ENCODE measurements around the gene LRMDA.

Gene LRMDA

DNA sequence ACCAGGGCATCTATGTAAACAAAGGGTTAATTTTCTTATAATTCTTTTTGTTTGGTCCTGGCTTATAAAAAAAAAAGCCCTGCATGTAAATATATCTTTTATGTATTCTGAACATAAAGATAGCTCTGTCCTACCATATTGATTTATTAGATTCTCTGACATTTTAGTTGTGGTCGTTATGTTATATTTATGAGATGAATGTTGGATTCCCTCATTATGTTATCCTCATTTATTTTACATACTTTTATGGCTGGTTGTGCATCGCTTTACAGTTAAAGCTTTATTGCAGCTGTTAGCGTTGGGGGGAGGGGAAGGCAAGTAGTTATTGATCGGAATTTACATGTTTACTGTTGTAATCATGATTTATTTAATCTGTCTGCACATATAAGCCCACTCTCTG is 431.5 kb downstream of the LRMDA start:
- TF ChIP-seq, protein P1, sequence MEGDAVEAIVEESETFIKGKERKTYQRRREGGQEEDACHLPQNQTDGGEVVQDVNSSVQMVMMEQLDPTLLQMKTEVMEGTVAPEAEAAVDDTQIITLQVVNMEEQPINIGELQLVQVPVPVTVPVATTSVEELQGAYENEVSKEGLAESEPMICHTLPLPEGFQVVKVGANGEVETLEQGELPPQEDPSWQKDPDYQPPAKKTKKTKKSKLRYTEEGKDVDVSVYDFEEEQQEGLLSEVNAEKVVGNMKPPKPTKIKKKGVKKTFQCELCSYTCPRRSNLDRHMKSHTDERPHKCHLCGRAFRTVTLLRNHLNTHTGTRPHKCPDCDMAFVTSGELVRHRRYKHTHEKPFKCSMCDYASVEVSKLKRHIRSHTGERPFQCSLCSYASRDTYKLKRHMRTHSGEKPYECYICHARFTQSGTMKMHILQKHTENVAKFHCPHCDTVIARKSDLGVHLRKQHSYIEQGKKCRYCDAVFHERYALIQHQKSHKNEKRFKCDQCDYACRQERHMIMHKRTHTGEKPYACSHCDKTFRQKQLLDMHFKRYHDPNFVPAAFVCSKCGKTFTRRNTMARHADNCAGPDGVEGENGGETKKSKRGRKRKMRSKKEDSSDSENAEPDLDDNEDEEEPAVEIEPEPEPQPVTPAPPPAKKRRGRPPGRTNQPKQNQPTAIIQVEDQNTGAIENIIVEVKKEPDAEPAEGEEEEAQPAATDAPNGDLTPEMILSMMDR (IDR thresholded peaks at IDR 0.05) = no peak
- no peak for DNase-seq (ENCODE audit: low spot score)
- Histone ChIP-seq H3K4me3 (no peak overlapping the region), H3K27ac (no peak overlapping the region)

GRCh38 chr10:75864717-75865116 is 433.3 kb downstream of the LRMDA start:
- TF ChIP-seq, protein P1 (IDR thresholded peaks at IDR 0.05) = no peak
- Histone ChIP-seq H3K27ac (no peak overlapping the region), H3K4me3 (no peak overlapping the region)
- DNase-seq (ENCODE audit: low spot score) = no peak

DNA sequence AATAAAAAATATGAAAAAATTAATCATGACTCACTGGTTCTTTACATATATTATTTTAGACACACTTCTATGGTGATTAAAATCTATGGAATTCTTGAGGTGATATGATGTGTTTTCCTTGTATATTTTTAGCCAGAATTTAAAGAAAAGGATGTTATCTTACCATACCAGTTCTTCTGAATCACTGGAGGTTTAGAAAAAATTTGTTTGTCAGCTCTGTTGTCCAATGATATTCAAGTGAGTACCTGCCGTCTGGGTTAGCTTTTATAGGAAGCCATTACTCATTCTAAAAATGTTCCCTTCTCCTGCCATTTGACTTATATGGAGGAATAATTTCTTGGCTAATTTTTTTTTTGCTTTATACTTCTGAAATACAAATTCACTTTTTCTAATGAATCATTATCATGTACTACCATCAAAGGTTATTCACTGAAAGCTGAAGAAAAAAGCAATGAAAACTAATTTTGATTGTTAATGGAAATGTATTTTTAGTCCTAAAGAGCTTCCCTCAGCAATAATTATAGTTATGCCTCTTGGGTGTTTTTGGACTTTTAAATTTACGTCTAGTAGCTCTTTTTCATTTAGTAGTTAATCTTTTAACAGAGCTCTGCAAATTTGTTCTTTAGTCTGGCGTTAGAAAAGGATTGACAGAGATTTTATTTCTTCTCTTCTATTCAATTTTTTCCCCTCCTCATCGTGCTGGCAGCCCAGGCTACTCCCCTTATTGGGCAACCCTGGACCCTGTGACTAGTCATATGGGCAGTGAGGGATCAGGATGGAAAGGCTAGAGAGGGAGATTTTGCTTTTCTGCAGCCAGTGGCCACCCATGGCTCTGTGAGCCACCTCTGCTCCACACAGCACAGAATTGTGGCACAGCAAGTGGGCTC is 434.2 kb downstream of the LRMDA start:
- DNase-seq (ENCODE audit: low spot score) = no peak
- TF ChIP-seq, protein P1 (IDR thresholded peaks at IDR 0.05) = no peak
- Histone ChIP-seq H3K27ac (no peak overlapping the region), H3K4me3 (no peak overlapping the region)

DNA sequence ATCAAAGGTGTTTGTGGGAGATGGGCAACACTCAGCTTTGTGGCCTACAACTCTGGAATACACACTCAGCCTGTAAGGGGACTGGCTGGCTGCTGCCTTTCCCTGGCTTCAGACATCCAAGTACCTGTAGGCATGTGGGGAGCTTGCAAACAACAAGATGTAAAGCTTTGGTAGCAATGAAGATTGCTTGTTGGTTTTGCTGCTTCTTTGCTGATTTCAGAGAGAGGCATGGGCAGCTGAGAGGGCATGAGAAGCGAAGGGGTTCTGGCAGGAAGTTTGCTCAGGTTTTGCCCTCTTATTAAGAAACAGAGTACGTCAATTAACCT is 434.8 kb downstream of the LRMDA start:
- Histone ChIP-seq H3K27ac (no peak overlapping the region), H3K4me3 (no peak overlapping the region)
- TF ChIP-seq, protein P1 (IDR thresholded peaks at IDR 0.05) = no peak
- no peak for DNase-seq (ENCODE audit: low spot score)

- Histone ChIP-seq H3K27ac (no peak overlapping the region), H3K4me3 (no peak overlapping the region)
- no peak for DNase-seq (ENCODE audit: low spot score)
- TF ChIP-seq, protein P1 (IDR thresholded peaks at IDR 0.05) = no peak
Measured at GRCh38 chr10:75866731-75867130, 435.3 kb downstream of the LRMDA start.

- TF ChIP-seq, protein P1 (IDR thresholded peaks at IDR 0.05) = no peak
- no peak overlapping the region for H3K4me3 ChIP-seq
- no peak for DNase-seq (ENCODE audit: low spot score)
- H3K27ac ChIP-seq = no peak overlapping the region
Measured at GRCh38 chr10:75868574-75868973, 437.1 kb downstream of the LRMDA start.

GRCh38 chr10:75870039-75870645 is 438.7 kb downstream of the LRMDA start:
- no peak overlapping the region for H3K27ac ChIP-seq
- TF ChIP-seq, protein P1 (IDR thresholded peaks at IDR 0.05) = no peak
- no peak for DNase-seq (ENCODE audit: low spot score)
- H3K4me3 ChIP-seq = no peak overlapping the region

Data from coronary artery (tissue), 2 donors.